ENCODE measurements around the gene SERPINB11.
"Not testable (repeated sequence)": the region's sequence is repeated elsewhere in the genome, so short reads cannot be mapped to it uniquely, and the experiment has no call there.

Gene SERPINB11, protein sequence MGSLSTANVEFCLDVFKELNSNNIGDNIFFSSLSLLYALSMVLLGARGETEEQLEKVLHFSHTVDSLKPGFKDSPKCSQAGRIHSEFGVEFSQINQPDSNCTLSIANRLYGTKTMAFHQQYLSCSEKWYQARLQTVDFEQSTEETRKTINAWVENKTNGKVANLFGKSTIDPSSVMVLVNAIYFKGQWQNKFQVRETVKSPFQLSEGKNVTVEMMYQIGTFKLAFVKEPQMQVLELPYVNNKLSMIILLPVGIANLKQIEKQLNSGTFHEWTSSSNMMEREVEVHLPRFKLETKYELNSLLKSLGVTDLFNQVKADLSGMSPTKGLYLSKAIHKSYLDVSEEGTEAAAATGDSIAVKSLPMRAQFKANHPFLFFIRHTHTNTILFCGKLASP

DNA sequence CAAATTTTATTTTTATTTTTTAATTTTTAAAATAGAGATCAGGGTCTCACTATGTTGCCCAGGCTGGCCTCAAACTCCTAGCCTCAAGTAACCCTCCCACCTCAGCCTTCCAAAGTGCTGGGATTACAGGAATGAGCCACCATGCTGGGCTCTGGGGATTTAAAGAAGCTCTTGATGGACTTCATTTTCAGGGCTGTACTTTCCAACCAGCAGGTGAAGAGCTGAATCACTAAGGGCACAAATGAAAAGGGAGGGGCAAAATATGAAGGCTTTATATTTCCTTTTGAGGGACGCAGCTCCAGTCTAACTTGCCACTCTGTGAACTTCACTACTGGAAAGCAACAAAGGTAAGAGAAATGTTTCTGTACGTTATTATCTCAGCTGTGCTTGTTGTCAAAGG lies at the start of gene SERPINB11:
Gene SERPINB11, plus strand, starts transcription at position 301 of the 400 bp plus-strand sequence. CDS start 7,234 bp downstream, outside the sequence.
- DNase-seq (ENCODE audit: low spot score): no peak

DNA sequence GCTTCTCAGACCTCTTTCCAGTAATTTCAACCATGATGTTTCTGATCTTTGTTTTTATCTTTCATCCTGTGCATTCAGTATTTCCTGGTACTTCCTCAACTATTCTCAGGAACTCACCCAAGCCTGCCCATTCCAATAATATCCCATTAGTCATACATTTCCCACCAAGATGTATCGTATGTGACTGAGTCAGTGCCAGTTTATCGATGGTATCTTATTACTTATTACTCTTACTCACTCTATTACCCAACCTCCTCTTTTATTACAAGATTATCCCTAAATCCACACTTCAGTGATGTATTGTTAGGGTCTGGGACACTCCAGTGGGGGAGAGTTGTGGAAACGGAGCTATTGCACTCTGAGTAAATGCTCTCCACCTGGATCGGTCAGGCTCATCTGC lies 43.8 kb upstream of the SERPINB11 start:
- not testable (repeated sequence) for DNase-seq (ENCODE audit: low spot score)

DNA sequence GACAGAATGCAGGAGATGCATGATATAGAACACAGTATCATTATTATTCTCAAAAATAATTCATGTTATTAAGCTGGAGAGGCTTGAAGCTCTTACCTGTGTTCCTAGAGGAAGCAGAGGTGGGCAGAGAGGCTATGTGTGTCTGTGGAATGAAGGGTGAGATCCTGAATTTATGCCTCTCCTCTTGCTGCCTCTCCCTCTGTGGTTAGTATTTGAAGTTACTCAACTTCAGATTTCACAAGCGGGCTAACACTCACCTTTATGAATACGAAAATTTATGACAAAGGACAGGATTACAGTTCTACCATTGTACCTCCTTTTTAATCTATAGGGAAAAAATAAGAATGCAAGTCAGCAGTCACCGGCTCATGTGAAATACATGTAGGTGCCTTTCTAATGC lies 41.0 kb upstream of the SERPINB11 start, which contains the start of gene SERPINB3:
Gene SERPINB3, minus strand, starts transcription at position 144 of the 400 bp plus-strand sequence. CDS start 677 bp downstream, outside the sequence.
- DNase-seq (ENCODE audit: low spot score): not testable (repeated sequence)

DNA sequence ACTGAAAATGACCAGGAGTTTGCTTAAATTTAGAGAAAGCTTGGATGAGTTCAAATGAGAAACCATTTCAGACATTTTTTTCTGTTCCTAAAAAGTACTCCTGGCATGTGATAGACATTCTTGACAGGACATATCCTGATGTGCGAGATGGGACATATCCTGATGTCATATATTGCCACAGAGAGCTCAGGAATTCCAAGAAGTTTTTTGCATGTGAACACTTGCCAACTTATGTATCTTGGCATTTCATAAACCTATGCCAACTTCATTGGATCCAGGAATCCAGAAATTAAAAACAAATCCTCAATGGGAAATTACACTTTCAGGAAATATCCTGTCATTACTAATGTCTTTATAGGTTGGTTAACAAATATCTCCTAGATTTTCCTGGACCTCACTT lies 38.2 kb upstream of the SERPINB11 start:
- DNase-seq (ENCODE audit: low spot score): no peak

DNA sequence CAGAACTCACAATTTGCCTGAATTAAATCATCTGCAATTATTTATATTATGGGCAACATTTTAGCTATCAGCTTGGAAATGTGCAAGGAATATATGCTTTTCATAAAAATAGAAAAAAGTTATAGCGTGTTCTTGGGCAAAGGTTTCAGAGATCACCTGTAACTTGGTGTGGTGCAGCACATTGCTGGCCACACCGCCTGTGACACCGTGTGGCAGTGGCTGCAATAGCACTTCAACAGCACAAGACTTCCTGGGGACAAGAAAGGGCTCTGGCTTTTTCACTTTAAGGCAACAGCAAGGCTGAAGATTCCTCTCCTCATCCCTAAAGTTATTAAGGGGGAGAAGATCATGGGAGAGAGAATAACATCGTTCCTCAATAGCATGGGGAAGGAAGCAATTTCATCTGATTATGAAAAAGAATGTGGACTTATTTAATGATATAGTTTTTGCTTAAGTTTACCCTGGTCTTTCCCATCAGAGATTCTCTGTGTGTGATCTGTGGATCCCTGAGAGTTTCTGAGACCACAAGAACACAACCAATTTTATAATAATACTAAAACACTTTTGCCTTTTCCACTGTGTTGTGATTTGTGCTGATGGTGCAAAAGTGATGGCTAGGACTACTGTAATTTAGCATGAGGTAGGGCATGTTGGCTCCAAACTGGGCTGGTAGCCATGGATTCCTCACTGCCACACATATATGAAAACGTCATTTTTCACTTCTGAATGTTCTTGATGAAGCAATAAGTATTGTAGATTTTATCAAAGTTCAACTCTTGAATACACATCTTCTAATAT lies 26.0 kb upstream of the SERPINB11 start:
- no peak for DNase-seq (ENCODE audit: low spot score)

DNA sequence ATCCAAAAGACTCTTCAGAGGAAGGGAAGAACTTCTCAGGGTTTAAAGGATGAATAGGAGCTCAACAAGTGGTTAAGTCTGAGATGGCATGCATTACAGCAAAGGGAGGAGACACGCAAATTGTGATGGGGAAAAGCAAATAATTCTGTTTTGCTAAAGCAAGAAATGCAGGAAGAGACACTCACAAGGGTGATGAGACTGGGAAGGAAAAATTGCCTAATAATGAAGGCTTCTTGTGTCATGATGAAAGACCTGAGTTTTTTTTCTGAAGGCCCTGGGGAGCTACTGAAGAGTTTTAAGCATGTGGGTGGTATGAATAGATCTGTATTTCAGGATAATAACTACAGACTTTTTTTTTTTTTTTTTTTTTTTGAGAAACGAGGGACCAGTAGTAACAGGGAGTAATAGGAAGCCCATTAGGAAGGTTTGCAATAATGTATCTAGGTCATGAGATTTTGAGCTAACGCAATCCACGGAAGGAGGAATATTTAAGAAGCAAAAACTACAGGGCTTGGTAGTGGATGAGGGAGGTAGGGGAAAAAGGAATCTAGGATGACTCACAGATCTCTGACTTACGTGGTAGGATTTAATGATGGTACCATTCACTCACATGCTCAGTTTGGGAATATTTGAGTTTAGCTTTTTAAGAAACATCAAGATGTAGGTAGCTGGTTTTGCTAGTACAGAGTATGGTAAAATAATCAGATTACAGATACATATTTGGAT lies 25.1 kb upstream of the SERPINB11 start:
- DNase-seq (ENCODE audit: low spot score): no peak

DNA sequence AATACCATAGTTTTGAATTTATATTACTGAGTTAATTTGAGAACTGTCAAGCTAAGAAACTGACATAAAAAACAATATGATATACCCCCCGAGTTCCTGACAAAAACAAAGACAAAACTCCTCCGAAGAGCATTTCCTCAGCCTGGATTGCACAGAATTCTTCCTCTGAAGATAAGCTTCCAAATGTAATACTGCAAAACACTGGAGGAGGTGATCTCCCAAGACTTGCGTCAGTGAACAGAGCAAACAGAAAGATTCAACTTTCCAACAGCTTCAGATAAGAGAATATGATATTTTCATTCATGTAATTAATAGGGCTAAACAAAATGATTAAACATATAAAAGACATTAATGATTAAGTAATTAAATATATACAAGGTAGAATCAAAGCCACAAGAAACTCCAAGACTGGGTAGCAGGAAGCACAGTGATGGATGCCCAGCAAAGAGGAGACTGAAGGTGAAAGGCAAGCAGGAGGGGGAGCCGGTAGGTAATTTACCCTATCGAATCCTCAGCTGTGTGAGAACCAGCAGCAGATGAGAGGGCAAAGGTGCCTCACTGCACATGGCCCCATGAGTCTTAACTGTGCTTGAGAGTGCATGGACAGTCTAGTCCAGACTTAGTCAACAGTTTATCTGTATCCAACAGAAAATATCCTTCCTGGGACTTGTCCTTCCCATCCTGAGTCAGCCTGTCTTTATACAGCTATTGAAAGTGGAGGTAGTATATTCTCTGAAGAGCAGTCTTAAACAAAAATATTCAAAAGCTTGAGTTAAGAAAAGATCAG lies 22.7 kb upstream of the SERPINB11 start:
- DNase-seq (ENCODE audit: low spot score): no peak

DNA sequence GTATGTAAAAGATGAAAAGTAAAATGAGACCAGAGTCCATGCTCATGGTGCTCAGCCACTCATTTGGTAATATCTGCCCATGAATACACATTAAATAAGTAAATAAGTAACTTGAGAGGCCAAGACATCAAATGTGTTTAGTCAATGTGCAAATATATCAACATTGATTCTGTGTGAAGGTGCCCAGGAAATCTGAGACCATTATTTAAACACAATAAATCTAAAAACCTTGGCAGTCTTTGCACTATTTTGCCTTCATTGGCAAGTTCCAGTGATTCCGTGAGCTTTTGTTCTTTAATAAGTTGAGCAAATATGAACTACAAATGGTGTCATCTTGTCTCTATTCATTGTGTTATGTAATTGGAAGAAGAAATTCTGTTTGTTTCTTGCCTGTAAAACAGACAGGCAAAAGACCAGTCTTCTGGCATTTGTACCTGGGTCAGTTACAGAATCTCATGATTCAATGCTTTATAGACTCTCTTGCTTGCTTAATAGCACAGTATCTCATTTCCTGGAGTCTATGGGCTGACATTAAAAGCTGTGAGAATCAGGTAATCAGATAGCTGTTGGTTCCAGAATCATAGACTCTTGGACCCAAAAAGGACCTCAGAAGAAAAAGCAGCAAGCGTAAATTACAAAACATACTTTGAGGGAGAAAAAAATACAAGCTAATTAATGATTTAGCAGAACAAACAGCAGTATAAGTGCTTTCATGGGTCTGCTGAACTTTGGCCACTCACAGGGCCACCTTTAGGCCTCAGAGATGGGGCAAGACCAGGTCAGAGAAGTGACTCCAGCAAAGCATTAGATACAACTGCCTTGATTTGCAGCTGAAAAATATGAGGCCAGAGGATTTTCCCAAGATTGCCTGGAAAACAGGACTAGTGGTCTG lies 21.1 kb upstream of the SERPINB11 start:
- DNase-seq (ENCODE audit: low spot score): no peak

DNA sequence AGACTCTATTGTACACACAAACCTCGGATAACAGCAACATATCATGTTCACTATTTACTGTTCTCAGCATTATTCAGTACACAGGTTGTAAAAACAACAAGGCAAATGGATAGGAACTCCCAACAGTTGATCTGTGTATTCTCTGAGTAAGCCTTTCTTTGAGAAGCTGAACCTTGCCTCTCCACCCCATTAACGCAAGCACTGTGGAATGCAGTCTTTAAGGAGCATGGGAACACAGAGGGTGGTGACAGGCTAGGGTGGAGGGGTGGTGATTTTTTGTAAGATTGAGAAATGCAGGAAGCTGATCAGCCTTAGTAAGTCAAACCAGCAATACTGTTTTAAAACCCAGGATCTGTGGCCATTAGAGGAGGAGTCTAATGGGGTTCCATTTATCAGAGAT lies 19.6 kb upstream of the SERPINB11 start:
- no peak for DNase-seq (ENCODE audit: low spot score)

DNA sequence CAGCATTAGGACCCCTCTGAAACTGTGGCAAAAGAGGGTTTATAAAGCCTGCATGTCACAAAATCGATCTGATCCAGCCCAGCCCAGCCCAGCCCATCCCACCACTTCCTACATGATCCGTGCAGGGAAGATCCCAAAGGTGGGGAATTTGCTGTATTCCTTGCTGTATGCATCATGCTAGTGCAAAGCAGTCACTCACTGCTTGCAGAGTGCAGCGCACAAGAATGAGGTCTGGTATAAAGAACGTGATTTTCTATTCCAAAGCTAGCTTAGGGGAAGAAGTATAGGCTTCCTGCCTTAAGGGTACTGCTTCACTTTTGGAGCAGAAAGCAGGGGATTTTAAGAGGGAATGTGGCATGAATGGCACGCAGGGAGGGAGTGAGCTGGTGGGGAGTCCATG lies 18.9 kb upstream of the SERPINB11 start:
- DNase-seq (ENCODE audit: low spot score): no peak

DNA sequence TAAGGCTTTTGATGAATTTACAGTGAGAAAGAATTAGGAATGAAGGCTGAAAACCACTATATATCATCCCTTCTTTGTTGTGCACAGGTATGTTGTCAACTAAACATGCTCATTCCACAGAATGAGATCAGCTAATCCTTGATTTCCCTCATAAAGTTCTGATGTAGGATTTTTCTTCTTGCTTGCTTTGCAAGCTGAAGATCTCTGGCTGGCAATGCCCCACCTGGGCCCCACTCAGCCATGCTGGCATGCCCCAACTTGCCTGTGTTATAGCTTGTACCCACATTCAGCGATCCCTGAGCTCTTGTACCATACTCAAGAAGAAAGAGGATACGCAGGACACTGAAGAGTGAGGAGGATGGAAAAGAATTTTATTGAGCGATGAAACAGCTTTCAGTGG lies 18.0 kb upstream of the SERPINB11 start:
- DNase-seq (ENCODE audit: low spot score): no peak

DNA sequence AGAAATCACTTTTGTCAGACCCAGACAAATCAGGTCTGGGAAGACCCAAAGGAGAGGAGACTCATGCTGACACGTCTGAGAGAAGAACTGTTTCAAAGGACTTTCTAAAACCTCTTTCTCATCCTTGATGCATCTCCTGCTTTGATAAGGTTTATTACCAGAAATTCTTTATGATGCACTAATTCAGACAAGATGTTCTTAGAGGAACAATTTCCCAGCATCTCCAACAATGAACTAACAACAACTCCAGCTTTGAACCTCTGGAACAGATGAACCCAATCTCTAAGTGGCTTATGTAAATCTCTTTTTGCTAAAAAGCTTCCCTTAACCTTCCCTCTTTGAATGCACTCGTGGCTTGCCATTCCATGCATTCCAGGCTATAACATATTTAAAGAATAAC lies 15.9 kb upstream of the SERPINB11 start:
- DNase-seq (ENCODE audit: low spot score): no peak

DNA sequence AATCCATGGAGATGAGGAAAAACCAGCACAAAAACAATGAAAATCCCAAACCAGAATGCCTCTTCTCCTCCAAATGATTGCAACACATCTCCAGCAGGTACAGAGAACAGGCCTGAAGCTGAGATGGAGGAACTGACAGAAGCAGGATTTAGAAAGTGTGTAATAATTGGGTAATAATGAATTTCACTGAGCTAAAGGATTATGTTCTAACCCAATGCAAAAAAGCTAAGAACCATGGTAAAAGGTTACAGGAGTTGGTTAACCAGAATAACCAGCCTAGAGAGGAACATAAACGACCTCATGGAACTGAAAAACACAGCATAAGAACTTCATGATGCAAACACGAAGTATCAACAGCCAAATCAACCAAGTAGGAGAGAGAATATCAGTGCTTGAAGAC lies 13.7 kb upstream of the SERPINB11 start:
- DNase-seq (ENCODE audit: low spot score): no peak

DNA sequence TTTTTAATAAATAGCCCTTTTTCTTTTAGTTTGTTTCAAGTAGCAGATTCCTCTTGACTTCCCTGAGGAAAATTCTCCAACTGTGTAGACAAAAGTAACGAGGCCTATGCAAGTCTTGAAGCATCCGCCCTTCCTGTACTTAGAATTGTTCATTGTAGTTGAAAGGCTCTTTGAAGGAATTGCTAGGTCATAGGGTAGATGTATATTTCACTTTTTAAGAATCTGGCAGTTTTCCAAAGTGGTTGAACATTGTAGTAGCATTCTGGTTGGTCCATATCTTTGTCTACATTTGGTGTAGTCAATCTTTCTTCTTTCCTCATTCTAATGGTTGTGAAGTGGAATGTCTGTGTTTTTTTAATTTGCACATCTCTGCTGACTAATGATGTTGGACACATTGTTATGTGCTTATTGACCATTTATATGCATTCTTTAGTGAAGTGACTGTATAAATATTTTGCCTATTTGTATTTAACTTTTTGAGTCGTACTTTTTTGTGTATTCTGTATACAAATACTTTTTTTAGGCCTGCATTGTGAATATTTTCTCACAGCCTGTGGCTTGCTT lies 5.6 kb upstream of the SERPINB11 start:
- DNase-seq (ENCODE audit: low spot score): no peak

DNA sequence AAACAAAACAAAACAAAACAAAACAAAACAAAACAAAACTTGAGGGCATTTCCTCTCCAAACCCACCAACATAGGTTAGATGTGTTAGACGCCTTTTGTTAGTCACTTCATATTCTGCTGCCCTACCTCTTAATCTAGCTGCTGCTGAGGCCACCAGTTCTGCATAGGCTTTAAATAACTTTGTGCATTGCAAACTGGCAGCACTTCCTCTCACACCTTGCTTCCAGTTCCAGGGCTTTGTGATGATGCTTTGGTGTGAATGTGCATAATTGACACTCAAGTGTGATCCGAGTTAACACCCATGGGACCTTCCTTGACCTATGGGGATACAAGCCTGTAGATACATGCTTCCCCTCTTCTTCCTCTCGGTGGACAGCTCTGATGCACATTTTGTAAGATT lies 2.3 kb upstream of the SERPINB11 start:
- no peak for DNase-seq (ENCODE audit: low spot score)

DNA sequence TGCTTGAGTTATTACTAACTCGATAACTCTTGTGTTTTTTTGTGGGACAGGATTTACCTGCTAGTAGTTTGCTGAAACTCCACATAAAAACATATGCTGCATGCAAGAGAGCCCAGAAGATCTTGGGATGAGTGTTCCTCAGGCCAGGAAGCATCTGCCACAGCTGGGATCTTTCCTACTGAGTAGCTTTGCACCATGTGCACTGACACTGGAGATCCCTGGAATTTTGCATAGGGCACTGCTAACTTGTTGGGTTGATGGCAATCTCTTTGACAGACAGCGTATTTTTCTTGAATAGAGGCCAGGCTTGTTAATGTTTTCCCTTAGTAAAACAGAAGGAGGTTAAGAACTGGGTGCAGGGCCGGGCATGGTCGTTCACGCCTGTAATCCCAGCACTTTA lies 808 bp upstream of the SERPINB11 start:
- no peak for DNase-seq (ENCODE audit: low spot score)

DNA sequence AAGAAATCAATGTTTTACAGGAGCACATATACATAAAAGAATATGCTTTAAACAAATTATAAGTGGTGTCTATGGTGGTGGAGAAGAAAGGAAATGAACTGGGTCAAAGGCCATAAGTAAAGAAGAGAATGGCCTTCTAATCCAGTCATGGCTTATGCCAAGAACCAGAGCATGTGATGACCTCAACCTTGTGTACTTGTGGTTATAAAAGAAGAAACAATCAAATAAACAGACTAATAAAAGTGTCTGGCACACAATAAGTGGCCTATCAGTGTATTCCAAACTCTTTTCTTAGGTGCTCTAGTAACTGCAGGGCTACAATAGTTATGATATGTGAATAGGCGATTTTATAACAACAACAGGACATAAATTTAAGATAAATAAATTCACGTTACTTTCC lies 2.6 kb downstream of the SERPINB11 start:
- no peak for DNase-seq (ENCODE audit: low spot score)

DNA sequence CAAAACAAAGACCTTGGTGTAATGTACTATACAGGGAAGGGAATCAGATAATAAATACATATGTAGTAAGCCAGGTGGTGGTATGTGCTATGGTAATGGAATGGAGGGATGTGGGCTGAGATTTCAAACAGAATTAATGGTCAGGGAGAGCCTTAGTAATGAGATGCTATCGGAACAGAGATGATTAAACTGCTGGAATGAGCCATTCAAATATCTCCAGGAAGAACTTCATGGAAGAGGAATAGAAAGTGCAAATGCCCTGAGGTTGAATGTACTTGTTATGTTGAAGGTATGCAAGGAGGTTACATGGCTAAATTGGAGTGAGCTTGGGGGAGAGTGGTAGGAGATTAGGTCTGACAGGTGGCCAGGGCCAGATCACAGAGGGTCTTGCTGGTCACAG lies 5.1 kb downstream of the SERPINB11 start:
- DNase-seq (ENCODE audit: low spot score): no peak

DNA sequence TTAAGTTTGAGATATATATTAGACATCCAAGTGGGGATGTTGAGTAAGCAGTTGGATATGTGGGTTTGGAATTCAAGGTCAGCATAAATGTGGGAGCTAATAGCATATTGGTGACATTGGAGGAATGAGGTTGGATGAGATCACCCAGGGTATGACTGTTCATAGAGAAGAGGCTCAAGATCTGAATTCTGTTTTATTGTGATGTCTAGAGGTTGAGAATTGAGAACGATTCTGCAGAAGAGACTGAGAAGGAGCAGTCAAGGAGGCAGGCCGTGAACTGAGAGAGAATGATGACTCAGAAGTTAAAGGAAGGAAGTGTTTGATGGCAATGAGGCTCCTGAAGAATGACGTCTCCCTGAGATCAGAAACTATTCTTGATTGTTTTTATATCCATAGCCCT lies 5.9 kb downstream of the SERPINB11 start:
- DNase-seq (ENCODE audit: low spot score): no peak

Measured in pons (tissue), 1 donor.